Hepatocyte (in vitro differentiated cells): ENCODE measurements around the gene CD82. TPM values are rescaled to one million over a fixed set of nuclear protein-coding genes. Genes with fewer than 3 reads are reported as not detected.

Experiments
- DNase-seq: peaks from one replicate; pipeline ENCODE4 v3.0.0-alpha.2; 2016; ENCODE audit warnings: low spot score
- H2AFZ ChIP-seq: fragments of 200-600 bp; sonication (generic); 2 replicates; pipeline ENCODE4 v1.6.0; 2016; ENCODE audit warnings: antibody characterized with exemption, mild to moderate bottlenecking
- H3K27ac ChIP-seq: fragments of 200-600 bp; sonication (generic); 2 replicates; pipeline ENCODE4 v1.5.1; 2016; ENCODE audit warnings: mild to moderate bottlenecking
- H3K27me3 ChIP-seq: fragments of 200-600 bp; sonication (generic); 2 replicates; pipeline ENCODE4 v1.6.1; 2016
- H3K36me3 ChIP-seq: fragments of 200-600 bp; sonication (generic); replicated peaks from 2 replicates; pipeline ENCODE4 v1.5.1; 2016; ENCODE audit warnings: low read depth; ENCODE audit not compliant: insufficient read depth
- H3K4me1 ChIP-seq: fragments of 200-600 bp; sonication (generic); 2 replicates; pipeline ENCODE4 v1.5.1; 2016; ENCODE audit warnings: mild to moderate bottlenecking, moderate library complexity; ENCODE audit not compliant: insufficient read depth
- H3K4me2 ChIP-seq: fragments of 200-600 bp; sonication (generic); 2 replicates; pipeline ENCODE4 v1.6.0; 2016
- H3K4me3 ChIP-seq: fragments of 200-600 bp; sonication (generic); 2 replicates; pipeline ENCODE4 v1.5.1; 2016; ENCODE audit warnings: mild to moderate bottlenecking
- H3K79me2 ChIP-seq: fragments of 200-600 bp; sonication (generic); 2 replicates; pipeline ENCODE4 v1.6.0; 2017; ENCODE audit warnings: mild to moderate bottlenecking
- H3K9me2 ChIP-seq: fragments of 200-600 bp; sonication (generic); replicated peaks from 2 replicates; pipeline ENCODE4 v1.6.0; 2017; ENCODE audit warnings: mild to moderate bottlenecking; ENCODE audit not compliant: insufficient read depth
- H3K9me3 ChIP-seq: fragments of 200-600 bp; sonication (generic); 2 replicates; pipeline ENCODE4 v1.5.1; 2016; ENCODE audit warnings: low read depth, mild to moderate bottlenecking
- H4K20me1 ChIP-seq: fragments of 200-600 bp; sonication (generic); 2 replicates; pipeline ENCODE4 v1.6.0; 2016; ENCODE audit warnings: mild to moderate bottlenecking; ENCODE audit not compliant: insufficient read depth, poor library complexity, severe bottlenecking
- CTCF ChIP-seq: fragments of 200-600 bp; sonication (generic); IDR thresholded peaks from 2 replicates; pipeline ENCODE4 v1.5.1; 2016; ENCODE audit warnings: antibody characterized with exemption, mild to moderate bottlenecking; ENCODE audit not compliant: poor library complexity
- EZH2 ChIP-seq: fragments of 200-600 bp; sonication (generic); IDR thresholded peaks from 2 replicates; pipeline ENCODE4 v1.6.1; 2016; ENCODE audit warnings: antibody characterized with exemption, mild to moderate bottlenecking, borderline replicate concordance
- EZH2phosphoT487 ChIP-seq: fragments of 200-600 bp; sonication (generic); IDR thresholded peaks from one replicate; pipeline ENCODE4 v1.6.1; 2018; ENCODE audit warnings: antibody characterized with exemption, mild to moderate bottlenecking, low read depth, moderate library complexity; ENCODE audit not compliant: unreplicated experiment, severe bottlenecking
- WGBS: methylation state at CpG from one replicate; pipeline ENCODE4 v1.1.6; 2016; ENCODE audit warnings: low lambda C conversion rate; ENCODE audit errors: missing lambda C conversion rate; 5-methylcytosine and 5-hydroxymethylcytosine counted together
- polyA plus RNA-seq: library from polyadenylated mRNA; unstranded; fragments of >200 nt; fragmentation: Nextera tagmentation; extraction: Ambion mirVana; gene quantifications from 2 replicates; pipeline ENCODE4 v1.2.1, GENCODE V29; 2016
- total RNA-seq: library from RNA; depleted of rRNA; stranded (reverse); fragments of >200 nt; gene quantifications from 2 replicates; pipeline ENCODE4 v1.2.3, GENCODE V29; 2014

CD82 gene
- total and polyA plus RNA-seq, 2 experiments from 2014 or later, result 38.7 to 157 TPM

- 66% methylated on average over 9 of the region's 9 CpGs for WGBS
- Histone ChIP-seq H3K79me2 (no peaks in the 10 kb centered on the region), H3K36me3 (no peaks in the 10 kb centered on the region), H3K4me2 (no peak overlapping the region), H3K27me3 (no peaks in the 10 kb centered on the region), H3K27ac (peak overlapping the region; percentile 53), H4K20me1 (no peaks in the 10 kb centered on the region), H2AFZ (no peak overlapping the region), H3K4me1 (peaks cover 18% of the 10 kb centered on the region), H3K9me3 (no peaks in the 10 kb centered on the region), H3K9me2 (no peaks in the 10 kb centered on the region), H3K4me3 (no peak overlapping the region)
- DNase-seq, result no peak
- TF ChIP-seq CTCF, result no peak
- no peak for TF ChIP-seq EZH2
- no peak for TF ChIP-seq EZH2phosphoT487
These were observed 43.2 kb downstream of the CD82 start for GRCh38 chr11:44608651-44608990.

- Histone ChIP-seq H3K4me3 (no peak overlapping the region), H3K4me2 (no peak overlapping the region), H3K36me3 (no peaks in the 10 kb centered on the region), H3K4me1 (peaks cover 18% of the 10 kb centered on the region), H3K79me2 (no peaks in the 10 kb centered on the region), H3K9me3 (no peaks in the 10 kb centered on the region), H3K27ac (peak overlapping the region; percentile 43), H3K9me2 (no peaks in the 10 kb centered on the region), H4K20me1 (no peaks in the 10 kb centered on the region), H3K27me3 (no peaks in the 10 kb centered on the region), H2AFZ (no peak overlapping the region)
- 75% methylated on average over 11 of the region's 11 CpGs for WGBS
- no peak for TF ChIP-seq EZH2phosphoT487
- DNase-seq, result no peak
These were observed 43.7 kb downstream of the CD82 start for GRCh38 chr11:44608991-44609782.

- DNase-seq, result no peak
- TF ChIP-seq CTCF (no peak), EZH2 (no peak), EZH2phosphoT487 (no peak)
- H3K4me1 ChIP-seq, result peaks cover 18% of the 10 kb centered on the region
- WGBS, result 85% methylated on average over 3 of the region's 3 CpGs
- no peaks in the 10 kb centered on the region for H3K9me2 ChIP-seq
- H3K9me3 ChIP-seq, result no peaks in the 10 kb centered on the region
- no peak overlapping the region for H2AFZ ChIP-seq
- no peak overlapping the region for H3K4me3 ChIP-seq
- H3K4me2 ChIP-seq, result no peak overlapping the region
- H3K27ac ChIP-seq, result no peak overlapping the region
- H3K36me3 ChIP-seq, result no peaks in the 10 kb centered on the region
- no peaks in the 10 kb centered on the region for H4K20me1 ChIP-seq
- H3K27me3 ChIP-seq, result no peaks in the 10 kb centered on the region
- H3K79me2 ChIP-seq, result no peaks in the 10 kb centered on the region
These were observed 44.3 kb downstream of the CD82 start for GRCh38 chr11:44609783-44610155.

GRCh38 chr11:44610186-44610955, 44.9 kb downstream of the CD82 start:
- H3K4me1 ChIP-seq, result peaks cover 18% of the 10 kb centered on the region
- DNase-seq, result no peak
- no peaks in the 10 kb centered on the region for H3K79me2 ChIP-seq
- H3K9me2 ChIP-seq, result no peaks in the 10 kb centered on the region
- H2AFZ ChIP-seq, result no peak overlapping the region
- no peak overlapping the region for H3K27ac ChIP-seq
- no peaks in the 10 kb centered on the region for H3K9me3 ChIP-seq
- H3K4me2 ChIP-seq, result no peak overlapping the region
- no peaks in the 10 kb centered on the region for H3K27me3 ChIP-seq
- no peak overlapping the region for H3K4me3 ChIP-seq
- TF ChIP-seq EZH2phosphoT487, result no peak
- TF ChIP-seq EZH2, result no peak
- no peak for TF ChIP-seq CTCF
- no peaks in the 10 kb centered on the region for H3K36me3 ChIP-seq
- no peaks in the 10 kb centered on the region for H4K20me1 ChIP-seq
- WGBS, result 95% methylated on average over 9 of the region's 9 CpGs
